K562 (cell line): ENCODE results near the gene CPED1. TPM values are rescaled to one million over a fixed set of nuclear protein-coding genes. Genes with fewer than 3 reads are reported as not detected.
A peak's percentile ranks its signal among the peaks of the same experiment; 100 is the strongest.

Experiments used
- CCNT2 ChIP-seq: IDR thresholded peaks from 2 replicates; pipeline ENCODE4 v1.6.1; 2011; ENCODE audit warnings: borderline replicate concordance, low read depth, mild to moderate bottlenecking, moderate library complexity, mixed read lengths, low read length; ENCODE audit not compliant: insufficient read length; ENCODE audit errors: extremely low read depth
- E2F4 ChIP-seq: sonication (generic); formaldehyde crosslinking; IDR thresholded peaks from 2 replicates; pipeline ENCODE4 v1.8.0; 2022; ENCODE audit warnings: mild to moderate bottlenecking, low read depth, missing genetic modification reagents
- HMGN3 ChIP-seq: IDR thresholded peaks from 2 replicates; pipeline ENCODE4 v1.6.1; 2011; ENCODE audit warnings: borderline replicate concordance, low read depth, mild to moderate bottlenecking, mixed read lengths, low read length; ENCODE audit not compliant: insufficient read length; ENCODE audit errors: extremely low read depth
- HNRNPUL1 ChIP-seq: fragments of 200-400 bp; formaldehyde crosslinking; IDR thresholded peaks from 2 replicates; pipeline ENCODE4 v1.6.1; 2017; ENCODE audit warnings: low read length
- IRF1 ChIP-seq: sonication (generic); formaldehyde crosslinking; IDR thresholded peaks from 2 replicates; pipeline ENCODE4 v1.8.0; 2022; ENCODE audit warnings: missing genetic modification reagents, mild to moderate bottlenecking, borderline replicate concordance
- IRF2 ChIP-seq: sonication (generic); formaldehyde crosslinking; IDR thresholded peaks from 2 replicates; pipeline ENCODE4 v1.8.1; 2022; ENCODE audit warnings: mild to moderate bottlenecking, missing genetic modification reagents
- MCM7 ChIP-seq, 2 experiments: fragments of 450-650 bp; IDR thresholded peaks; 2 replicates each; pipeline ENCODE4 v1.6.1; 2016 to 2018
- MXI1 ChIP-seq: IDR thresholded peaks from 2 replicates; pipeline ENCODE4 v1.6.1; 2011; ENCODE audit warnings: low read depth, mild to moderate bottlenecking, improper control_type of control experiment, low read length
- MYNN ChIP-seq, 2 experiments: sonication (generic); formaldehyde crosslinking in 1 of 2; IDR thresholded peaks; 2 replicates each; pipeline versions ENCODE4 v1.5.0 to v1.6.1; 2016 to 2020; ENCODE audit warnings: antibody characterized with exemption in 1 of 2, missing genetic modification reagents in 1 of 2
- NFATC3 ChIP-seq: fragments of 450-650 bp; IDR thresholded peaks from 2 replicates; pipeline ENCODE4 v1.6.1; 2017; ENCODE audit warnings: mild to moderate bottlenecking
- NFXL1 ChIP-seq: fragments of 450-650 bp; formaldehyde crosslinking; IDR thresholded peaks from 2 replicates; pipeline ENCODE4 v1.4.0; 2021; ENCODE audit warnings: mild to moderate bottlenecking
- NFYB ChIP-seq: IDR thresholded peaks from 2 replicates; pipeline ENCODE4 v1.6.1; 2011; ENCODE audit warnings: mild to moderate bottlenecking, moderate library complexity; ENCODE audit not compliant: insufficient read length; ENCODE audit errors: extremely low read depth
- POLR2B ChIP-seq: fragments of 450-650 bp; IDR thresholded peaks from 2 replicates; pipeline ENCODE4 v1.6.1; 2018; ENCODE audit warnings: low read depth; ENCODE audit not compliant: partially characterized antibody
- POU5F1 ChIP-seq: fragments of 150-350 bp; IDR thresholded peaks from 2 replicates; pipeline ENCODE4 v1.6.1; 2014; ENCODE audit warnings: borderline replicate concordance, low read length, low read depth, mild to moderate bottlenecking; ENCODE audit not compliant: partially characterized antibody
- RBFOX2 ChIP-seq: fragments of 200-400 bp; formaldehyde crosslinking; IDR thresholded peaks from 2 replicates; pipeline ENCODE4 v1.6.1; 2017; ENCODE audit warnings: low read depth, mild to moderate bottlenecking, low read length, moderate library complexity
- RBM25 ChIP-seq: fragments of 200-400 bp; formaldehyde crosslinking; IDR thresholded peaks from 2 replicates; pipeline ENCODE4 v1.6.1; 2018; ENCODE audit warnings: low read length, low read depth, moderate library complexity; ENCODE audit not compliant: severe bottlenecking
- RUNX1 ChIP-seq: sonication (generic); IDR thresholded peaks from 2 replicates; pipeline ENCODE4 v1.6.1; 2016; ENCODE audit warnings: antibody characterized with exemption, low read depth
- SREBF1 ChIP-seq: fragments of 150-350 bp; IDR thresholded peaks from 2 replicates; pipeline ENCODE4 v1.6.1; 2014; ENCODE audit warnings: antibody characterized with exemption, low read depth, low read length, borderline replicate concordance
- SRSF9 ChIP-seq: fragments of 200-400 bp; formaldehyde crosslinking; IDR thresholded peaks from 2 replicates; pipeline ENCODE4 v1.6.1; 2017; ENCODE audit warnings: low read depth, low read length, borderline replicate concordance
- ZHX1 ChIP-seq: fragments of 150-350 bp; conservative IDR thresholded peaks from 2 replicates; pipeline ENCODE4 v1.6.1; 2014; ENCODE audit warnings: low read length
- ZNF239 ChIP-seq: fragments of 250-450 bp; sonication (Bioruptor Pico); IDR thresholded peaks from 2 replicates; pipeline ENCODE4 v1.4.0; 2020; ENCODE audit warnings: mild to moderate bottlenecking
- ZNF280A ChIP-seq: fragments of 450-650 bp; IDR thresholded peaks from 2 replicates; pipeline ENCODE4 v1.6.1; 2018; ENCODE audit warnings: mild to moderate bottlenecking, low read depth; ENCODE audit not compliant: partially characterized antibody
- polyA plus RNA-seq, 8 experiments: library from polyadenylated mRNA; depleted of rRNA in 4 of 8; stranded (reverse) in 5 of 8; unstranded in 3 of 8; fragments of >200 nt; fragmentation: Nextera tagmentation in 2 of 8; fragmentation: Illumina TruSeq in 1 of 8; extraction: Ambion mirVana in 2 of 8; extraction: Trizol in 1 of 8; gene quantifications; 2 replicates each; pipeline versions ENCODE4 v1.2.1 to v1.2.3, GENCODE V29; 2011 to 2014; ENCODE audit warnings: inconsistent platforms in 1 of 8, missing spikeins in 1 of 8
- total RNA-seq, 7 experiments: library from RNA; depleted of rRNA in 6 of 7; stranded (reverse); fragments of >200 nt in 6 of 7; fragmentation: Illumina TruSeq in 2 of 7; extraction: Trizol in 2 of 7; gene quantifications; 2 replicates each; pipeline versions ENCODE4 v1.2.1 to v1.2.3, GENCODE V29; 2011 to 2021; ENCODE audit warnings: low replicate concordance in 1 of 7

Gene CPED1
- total and polyA plus RNA-seq, 9 of the 15 experiments (the other 6 are each of a cell fraction or from before 2014, with no cell fraction given), result 195 to 393 (median 290) TPM

GRCh38 chr7:121278120-121279021, 289.9 kb downstream of the CPED1 start (continued):
- TF ChIP-seq E2F4 (CRISPR knock-in tag) (no peak), ZNF239 (CRISPR knock-in tag) (no peak), CCNT2 (no peak), MYNN (IDR thresholded peaks at IDR 0.05) (no peak), MYNN (CRISPR knock-in tag; IDR thresholded peaks at IDR 0.05) (no peak), POU5F1 (no peak), NFYB (no peak), POLR2B (no peak), RBM25 (no peak), MCM7 (IDR thresholded peaks at IDR 0.05) (no peak), HNRNPUL1 (no peak), IRF1 (no peak), ZNF280A (no peak), IRF2 (CRISPR knock-in tag) (no peak), HMGN3 (no peak), SREBF1 (no peak), NFATC3 (peak; percentile 96), RBFOX2 (no peak), SRSF9 (no peak), ZHX1 (no peak), MXI1 (no peak), NFXL1 (no peak), RUNX1 (no peak)
